Stomach (tissue), 9 donors: ENCODE data around the gene SPAM1. TPM values are rescaled to one million over a fixed set of nuclear protein-coding genes. Genes with fewer than 3 reads are reported as not detected.

ENCODE experiments used
- DNase-seq, 2 donors: peaks; one replicate each; pipeline versions ENCODE4 v3.0.0 to v3.0.0-alpha.2; 2013 to 2019
- H3K27ac ChIP-seq, 5 donors: fragments of 200-600 bp in 4 of 5; sonication (generic) in 4 of 5; one replicate each; pipeline ENCODE4 v1.5.1; 2013 to 2019; ENCODE audit warnings: mild to moderate bottlenecking in 1 of 5, moderate library complexity in 1 of 5
- H3K27me3 ChIP-seq, 3 donors: fragments of 200-600 bp; sonication (generic); one replicate each; pipeline ENCODE4 v1.5.1; 2017 to 2019; ENCODE audit warnings: mixed run types in 1 of 3
- H3K36me3 ChIP-seq, 4 donors: fragments of 200-600 bp; sonication (generic); 1 replicate in 3 of 4; 2 replicates in 1 of 4; pipeline ENCODE4 v1.5.1; 2016 to 2019
- H3K4me1 ChIP-seq, 4 donors: fragments of 200-600 bp; sonication (generic); one replicate each; pipeline ENCODE4 v1.5.1; 2016 to 2019
- H3K4me3 ChIP-seq, 4 donors: fragments of 200-600 bp; sonication (generic) in 3 of 4; one replicate each; pipeline ENCODE4 v1.5.1; 2016 to 2019; ENCODE audit warnings: mild to moderate bottlenecking in 1 of 4
- H3K9me3 ChIP-seq, 4 donors: fragments of 200-600 bp; sonication (generic); one replicate each; pipeline ENCODE4 v1.5.1; 2016 to 2019
- CTCF ChIP-seq, 7 experiments: fragments of 450-650 bp in 4 of 7; fragments of 200-600 bp in 3 of 7; sonication (generic) in 3 of 7; IDR thresholded peaks; one replicate each; pipeline ENCODE4 v1.5.1; 2016 to 2019; ENCODE audit warnings: antibody characterized with exemption in 7 of 7, control low read depth in 2 of 7, mild to moderate bottlenecking in 1 of 7
- EP300 ChIP-seq: sonication (generic); formaldehyde crosslinking; IDR thresholded peaks from one replicate; pipeline ENCODE4 v1.6.1; 2017; ENCODE audit warnings: antibody characterized with exemption
- POLR2A ChIP-seq, 4 donors: fragments of 450-650 bp; IDR thresholded peaks; one replicate each; pipeline ENCODE4 v1.6.1; 2016; ENCODE audit warnings: antibody characterized with exemption in 4 of 4, control low read depth in 2 of 4, mild to moderate bottlenecking in 1 of 4, moderate library complexity in 1 of 4
- POLR2AphosphoS5 ChIP-seq, 3 donors: sonication (generic); formaldehyde crosslinking; IDR thresholded peaks; one replicate each; pipeline ENCODE4 v1.6.1; 2016; ENCODE audit warnings: antibody characterized with exemption in 3 of 3
- WGBS, 5 donors: extraction: QIAGEN DNeasy Blood & Tissue Kit in 3 of 5; methylation state at CpG; one replicate each; pipeline versions ENCODE4 v1.1.5 to v1.1.7; 2013 to 2018; 5-methylcytosine and 5-hydroxymethylcytosine counted together
- intact Hi-C: fragments of 100-400 bp; cut with DNase I; formaldehyde crosslinking; loops from one replicate; pipeline ENCODE4 v1.15.1; 2023; ENCODE audit warnings: low total_unique reads
- polyA plus RNA-seq, 3 donors: library from polyadenylated mRNA; stranded (reverse); fragments of 200-250 nt; gene quantifications; one replicate each; pipeline ENCODE4 v1.2.3, GENCODE V29; 2013
- total RNA-seq, 5 donors: library from RNA; depleted of rRNA; stranded (reverse); fragments of >200 nt; gene quantifications; one replicate each; pipeline versions ENCODE4 v1.1.0 to v1.2.3, GENCODE V29; 2014 to 2016
- donor health status: healthy with polysubstance abuse.
- donor health status: Bipolar disorder and iron deficiency.
- donor health status: healthy.

SPAM1 gene
- total and polyA plus RNA-seq, 8 donors, result not detected

GRCh38 chr7:123994449-123994848 is 69.4 kb downstream of the SPAM1 start:
- H3K4me3 ChIP-seq, result no peak overlapping the region
- H3K4me1 ChIP-seq, result no peaks in the 10 kb centered on the region
- H3K36me3 ChIP-seq, result no peaks in the 10 kb centered on the region
- intact Hi-C loops, result no loop called here
- no peak for TF ChIP-seq POLR2A (IDR thresholded peaks at IDR 0.05)
- no peak for TF ChIP-seq CTCF (IDR thresholded peaks at IDR 0.05)
- no peak for TF ChIP-seq EP300
- H3K27me3 ChIP-seq, result no peaks in the 10 kb centered on the region
- no peak for DNase-seq
- no peaks in the 10 kb centered on the region for H3K9me3 ChIP-seq
- H3K27ac ChIP-seq, result no peak overlapping the region

DNA sequence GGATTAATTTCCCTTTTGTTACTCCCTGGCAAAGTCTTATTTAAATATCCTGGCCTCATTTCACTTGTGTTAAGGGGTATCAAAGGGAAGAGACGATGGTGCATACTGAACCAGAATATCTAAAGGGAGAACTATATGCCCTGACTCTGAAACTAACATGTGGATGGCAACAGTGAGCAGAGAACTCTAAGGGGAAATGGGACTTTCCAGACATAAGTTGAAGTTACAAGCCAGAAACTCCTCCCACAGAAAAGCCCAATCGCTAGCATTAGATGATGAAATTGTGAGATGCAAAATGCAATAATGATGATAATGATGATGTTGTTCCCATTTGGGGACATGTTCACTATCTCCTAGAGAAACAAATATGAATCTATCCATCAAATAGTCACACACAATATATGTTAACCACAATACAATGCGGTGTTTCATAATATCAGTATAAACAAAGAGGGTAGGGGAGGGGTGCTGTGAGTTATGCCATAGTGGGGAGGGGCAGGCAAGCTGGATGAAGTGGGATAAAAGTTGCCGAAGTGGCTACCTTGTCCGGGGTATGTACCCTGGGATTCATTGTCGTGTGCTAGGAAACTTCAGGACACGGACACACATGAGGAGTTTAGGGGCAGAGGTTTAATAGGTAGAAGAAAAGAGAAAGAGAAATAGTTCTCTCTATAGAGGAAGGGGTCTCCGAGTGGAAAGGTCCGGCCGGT is 70.7 kb downstream of the SPAM1 start:
- H3K4me3 ChIP-seq, result no peak overlapping the region
- H3K9me3 ChIP-seq, result peaks cover 0 to under 1% (median 0%) of the 10 kb centered on the region in 4 donors
- TF ChIP-seq POLR2A (IDR thresholded peaks at IDR 0.05) (no peak), CTCF (IDR thresholded peaks at IDR 0.05) (no peak), POLR2AphosphoS5 (IDR thresholded peaks at IDR 0.05) (no peak), EP300 (no peak)
- no peak for DNase-seq
- no peak overlapping the region for H3K27ac ChIP-seq
- 90 to 97% (median 96%) methylated on average over 10 of the region's 10 CpGs for WGBS, 5 donors
- no peaks in the 10 kb centered on the region for H3K27me3 ChIP-seq
- intact Hi-C loops, result no loop called here
- no peaks in the 10 kb centered on the region for H3K36me3 ChIP-seq
- H3K4me1 ChIP-seq, result no peaks in the 10 kb centered on the region

GRCh38 chr7:123996327-123996625 is 71.2 kb downstream of the SPAM1 start:
- H3K36me3 ChIP-seq, result no peaks in the 10 kb centered on the region
- H3K4me3 ChIP-seq, result no peak overlapping the region
- H3K27me3 ChIP-seq, result no peaks in the 10 kb centered on the region
- intact Hi-C loops, result no loop called here
- peaks cover 0 to 5% (median 2%) of the 10 kb centered on the region in 4 donors for H3K9me3 ChIP-seq
- DNase-seq, result no peak
- no peaks in the 10 kb centered on the region for H3K4me1 ChIP-seq
- TF ChIP-seq EP300 (no peak), POLR2A (IDR thresholded peaks at IDR 0.05) (no peak), CTCF (IDR thresholded peaks at IDR 0.05) (no peak), POLR2AphosphoS5 (IDR thresholded peaks at IDR 0.05) (no peak)
- H3K27ac ChIP-seq, result no peak overlapping the region
- WGBS, 5 donors, result 82 to 98% (median 96%) methylated on average over 6 of the region's 6 CpGs

DNA sequence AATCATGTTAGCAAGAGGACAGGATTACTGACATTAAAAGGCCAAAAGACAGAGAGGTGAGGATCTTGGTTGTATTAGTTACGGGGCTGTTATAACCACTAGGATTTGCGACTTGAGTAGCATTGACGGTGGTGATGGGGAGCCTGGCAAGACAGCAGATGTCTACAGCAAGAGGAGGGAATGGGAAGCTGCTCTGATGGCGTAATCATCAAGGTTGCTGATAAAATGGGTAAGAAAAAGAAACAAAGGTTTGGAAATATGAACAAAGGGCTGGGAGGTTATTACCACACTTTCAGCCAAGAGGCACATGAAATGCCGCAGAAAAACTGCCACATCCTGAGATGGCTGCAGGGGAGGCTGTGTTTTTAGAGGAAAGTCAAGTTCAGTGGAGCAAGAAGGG is 73.9 kb downstream of the SPAM1 start:
- WGBS, 5 donors, result 87 to 94% (median 91%) methylated on average over 5 of the region's 5 CpGs
- Histone ChIP-seq H3K4me3 (no peak overlapping the region), H3K27ac (no peak overlapping the region), H3K27me3 (no peaks in the 10 kb centered on the region), H3K4me1 (no peaks in the 10 kb centered on the region), H3K9me3 (peaks cover 0 to 15% (median 10%) of the 10 kb centered on the region in 4 donors), H3K36me3 (no peaks in the 10 kb centered on the region)
- no peak for TF ChIP-seq POLR2A (IDR thresholded peaks at IDR 0.05)
- TF ChIP-seq POLR2AphosphoS5 (IDR thresholded peaks at IDR 0.05), result no peak
- TF ChIP-seq CTCF (IDR thresholded peaks at IDR 0.05), result no peak
- TF ChIP-seq EP300, result no peak
- intact Hi-C loops, result no loop called here
- DNase-seq, result no peak
